ENCODE results near the gene MAP3K5.

The MAP3K5 gene

GRCh38 chr6:136511926-136512325 is 280.4 kb downstream of the MAP3K5 start:
- no peak for DNase-seq

GRCh38 chr6:136511397-136511796 is 280.9 kb downstream of the MAP3K5 start:
- DNase-seq: no peak

- no peak for DNase-seq
These were observed 281.5 kb downstream of the MAP3K5 start for GRCh38 chr6:136510782-136511181.

GRCh38 chr6:136510299-136510698 is 282.0 kb downstream of the MAP3K5 start:
- no peak for DNase-seq

GRCh38 chr6:136508725-136509392 is 283.4 kb downstream of the MAP3K5 start:
- no peak for DNase-seq

All from right kidney (tissue), 1 donor.